HepG2 (cell line): Measurements from ENCODE around the gene CFAP70. TPM values are rescaled to one million over a fixed set of nuclear protein-coding genes. Genes with fewer than 3 reads are reported as not detected.

Experiments
- ATF7 ChIP-seq, 2 experiments: fragments of 450-650 bp in 1 of 2; sonication (generic) in 1 of 2; formaldehyde crosslinking in 1 of 2; IDR thresholded peaks; 2 replicates each; pipeline versions ENCODE4 v1.4.0 to v1.6.1; 2016 to 2020; ENCODE audit warnings: antibody characterized with exemption in 1 of 2, mild to moderate bottlenecking in 1 of 2, missing genetic modification reagents in 1 of 2
- ZFP36 ChIP-seq: fragments of 150-350 bp; IDR thresholded peaks from 2 replicates; pipeline ENCODE4 v1.6.1; 2018; ENCODE audit warnings: borderline replicate concordance, low read length, low read depth; ENCODE audit not compliant: partially characterized antibody
- ZNF749 ChIP-seq: sonication (generic); formaldehyde crosslinking; IDR thresholded peaks from 2 replicates; pipeline ENCODE4 v1.8.0; 2022; ENCODE audit warnings: mild to moderate bottlenecking, missing genetic modification reagents, moderate library complexity, borderline replicate concordance
- polyA plus RNA-seq, 8 experiments: library from polyadenylated mRNA; depleted of rRNA in 3 of 8; stranded (reverse) in 7 of 8; unstranded in 1 of 8; fragments of >200 nt; fragmentation: Illumina TruSeq in 4 of 8; extraction: Trizol in 4 of 8; gene quantifications; 2 replicates each; pipeline versions ENCODE4 v1.2.1 to v1.2.3, GENCODE V29; 2011 to 2016; ENCODE audit warnings: low read depth in 4 of 8, missing spikeins in 1 of 8, mixed read lengths in 1 of 8; ENCODE audit not compliant: insufficient read depth in 1 of 8
- total RNA-seq, 5 experiments: library from RNA; depleted of rRNA; stranded (reverse); fragments of >200 nt; fragmentation: Illumina TruSeq; extraction: Trizol; gene quantifications; 2 replicates each; pipeline ENCODE4 v1.2.3, GENCODE V29; 2016; ENCODE audit warnings: low read depth in 1 of 5
- TF ChIP-seq, protein P1 (sequence below), 2 experiments: fragments of 450-650 bp in 1 of 2; sonication (generic) in 1 of 2; formaldehyde crosslinking in 1 of 2; IDR thresholded peaks; 2 replicates each; pipeline versions ENCODE4 v1.6.1 to v1.8.0; 2016 to 2022; ENCODE audit warnings: antibody characterized with exemption in 1 of 2, mild to moderate bottlenecking in 1 of 2, missing genetic modification reagents in 1 of 2
- TF ChIP-seq, protein P2 (sequence below): fragments of 450-650 bp; IDR thresholded peaks from 2 replicates; pipeline ENCODE4 v1.6.1; 2017; ENCODE audit warnings: mild to moderate bottlenecking
- TF ChIP-seq, protein P3 (sequence below): sonication (generic); formaldehyde crosslinking; IDR thresholded peaks from 2 replicates; pipeline ENCODE4 v1.4.0; 2020; ENCODE audit warnings: missing genetic modification reagents, borderline replicate concordance

The CFAP70 gene
- total and polyA plus RNA-seq, 2 of the 13 experiments (the other 11 are each of a cell fraction or from before 2014, with no cell fraction given): 0.27 to 0.38 TPM

DNA sequence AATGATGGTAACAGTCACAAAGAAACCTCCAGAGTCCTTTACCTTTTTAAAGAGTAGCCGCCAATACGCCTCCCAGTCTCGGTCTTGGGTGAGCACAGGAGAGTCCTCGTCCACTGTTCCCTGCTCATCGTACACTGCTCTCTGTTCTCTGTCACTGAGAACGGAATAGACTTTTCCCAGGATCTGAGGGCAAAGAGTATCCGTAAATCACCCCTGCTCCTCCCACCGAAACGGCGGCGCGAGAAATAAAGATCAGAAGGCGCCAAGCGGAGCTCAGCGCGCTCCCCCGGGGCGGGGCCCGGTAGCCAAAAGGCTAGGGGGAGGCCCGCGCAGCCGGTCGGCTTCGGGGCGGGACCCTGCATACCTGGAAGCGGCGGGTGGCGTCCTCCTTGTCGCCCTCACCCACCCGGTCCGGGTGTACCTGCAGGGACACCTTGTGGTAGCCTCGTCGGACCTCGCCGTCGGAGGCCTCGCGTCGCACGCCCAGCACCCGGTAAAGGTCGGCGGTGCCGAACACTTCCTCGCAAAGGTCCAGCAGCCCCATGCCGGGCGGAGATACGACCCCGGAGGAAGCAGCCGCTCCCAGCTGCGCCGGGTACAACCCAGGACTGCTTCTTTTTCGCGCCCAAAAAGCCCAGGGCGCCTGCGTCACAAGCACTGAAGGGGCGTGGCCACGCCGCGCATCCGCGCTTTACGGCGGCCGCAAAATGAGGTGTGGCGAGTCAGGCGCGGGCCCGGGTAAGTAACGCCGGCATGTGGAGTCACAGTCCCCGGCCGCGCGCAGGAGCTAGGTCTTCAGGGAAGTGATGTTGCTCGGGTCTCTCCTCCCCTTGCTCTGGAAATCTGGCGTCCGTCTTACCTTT, 111.8 kb downstream of the CFAP70 start, which contains the start of gene DNAJC9 (continued):
- TF ChIP-seq, protein P1, sequence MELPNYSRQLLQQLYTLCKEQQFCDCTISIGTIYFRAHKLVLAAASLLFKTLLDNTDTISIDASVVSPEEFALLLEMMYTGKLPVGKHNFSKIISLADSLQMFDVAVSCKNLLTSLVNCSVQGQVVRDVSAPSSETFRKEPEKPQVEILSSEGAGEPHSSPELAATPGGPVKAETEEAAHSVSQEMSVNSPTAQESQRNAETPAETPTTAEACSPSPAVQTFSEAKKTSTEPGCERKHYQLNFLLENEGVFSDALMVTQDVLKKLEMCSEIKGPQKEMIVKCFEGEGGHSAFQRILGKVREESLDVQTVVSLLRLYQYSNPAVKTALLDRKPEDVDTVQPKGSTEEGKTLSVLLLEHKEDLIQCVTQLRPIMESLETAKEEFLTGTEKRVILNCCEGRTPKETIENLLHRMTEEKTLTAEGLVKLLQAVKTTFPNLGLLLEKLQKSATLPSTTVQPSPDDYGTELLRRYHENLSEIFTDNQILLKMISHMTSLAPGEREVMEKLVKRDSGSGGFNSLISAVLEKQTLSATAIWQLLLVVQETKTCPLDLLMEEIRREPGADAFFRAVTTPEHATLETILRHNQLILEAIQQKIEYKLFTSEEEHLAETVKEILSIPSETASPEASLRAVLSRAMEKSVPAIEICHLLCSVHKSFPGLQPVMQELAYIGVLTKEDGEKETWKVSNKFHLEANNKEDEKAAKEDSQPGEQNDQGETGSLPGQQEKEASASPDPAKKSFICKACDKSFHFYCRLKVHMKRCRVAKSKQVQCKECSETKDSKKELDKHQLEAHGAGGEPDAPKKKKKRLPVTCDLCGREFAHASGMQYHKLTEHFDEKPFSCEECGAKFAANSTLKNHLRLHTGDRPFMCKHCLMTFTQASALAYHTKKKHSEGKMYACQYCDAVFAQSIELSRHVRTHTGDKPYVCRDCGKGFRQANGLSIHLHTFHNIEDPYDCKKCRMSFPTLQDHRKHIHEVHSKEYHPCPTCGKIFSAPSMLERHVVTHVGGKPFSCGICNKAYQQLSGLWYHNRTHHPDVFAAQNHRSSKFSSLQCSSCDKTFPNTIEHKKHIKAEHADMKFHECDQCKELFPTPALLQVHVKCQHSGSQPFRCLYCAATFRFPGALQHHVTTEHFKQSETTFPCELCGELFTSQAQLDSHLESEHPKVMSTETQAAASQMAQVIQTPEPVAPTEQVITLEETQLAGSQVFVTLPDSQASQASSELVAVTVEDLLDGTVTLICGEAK (IDR thresholded peaks at IDR 0.05): no peak
- TF ChIP-seq, protein P1 (CRISPR knock-in tag; IDR thresholded peaks at IDR 0.05): peak; percentile 71; the same call in 1 of the 2 replicates
- TF ChIP-seq ZFP36 (no peak), ZNF749 (CRISPR knock-in tag) (peak; percentile 97), ATF7 (IDR thresholded peaks at IDR 0.05) (no peak), ATF7 (CRISPR knock-in tag; IDR thresholded peaks at IDR 0.05) (no peak)
- TF ChIP-seq, protein P2, sequence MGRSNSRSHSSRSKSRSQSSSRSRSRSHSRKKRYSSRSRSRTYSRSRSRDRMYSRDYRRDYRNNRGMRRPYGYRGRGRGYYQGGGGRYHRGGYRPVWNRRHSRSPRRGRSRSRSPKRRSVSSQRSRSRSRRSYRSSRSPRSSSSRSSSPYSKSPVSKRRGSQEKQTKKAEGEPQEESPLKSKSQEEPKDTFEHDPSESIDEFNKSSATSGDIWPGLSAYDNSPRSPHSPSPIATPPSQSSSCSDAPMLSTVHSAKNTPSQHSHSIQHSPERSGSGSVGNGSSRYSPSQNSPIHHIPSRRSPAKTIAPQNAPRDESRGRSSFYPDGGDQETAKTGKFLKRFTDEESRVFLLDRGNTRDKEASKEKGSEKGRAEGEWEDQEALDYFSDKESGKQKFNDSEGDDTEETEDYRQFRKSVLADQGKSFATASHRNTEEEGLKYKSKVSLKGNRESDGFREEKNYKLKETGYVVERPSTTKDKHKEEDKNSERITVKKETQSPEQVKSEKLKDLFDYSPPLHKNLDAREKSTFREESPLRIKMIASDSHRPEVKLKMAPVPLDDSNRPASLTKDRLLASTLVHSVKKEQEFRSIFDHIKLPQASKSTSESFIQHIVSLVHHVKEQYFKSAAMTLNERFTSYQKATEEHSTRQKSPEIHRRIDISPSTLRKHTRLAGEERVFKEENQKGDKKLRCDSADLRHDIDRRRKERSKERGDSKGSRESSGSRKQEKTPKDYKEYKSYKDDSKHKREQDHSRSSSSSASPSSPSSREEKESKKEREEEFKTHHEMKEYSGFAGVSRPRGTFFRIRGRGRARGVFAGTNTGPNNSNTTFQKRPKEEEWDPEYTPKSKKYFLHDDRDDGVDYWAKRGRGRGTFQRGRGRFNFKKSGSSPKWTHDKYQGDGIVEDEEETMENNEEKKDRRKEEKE: no peak
- TF ChIP-seq, protein P3, sequence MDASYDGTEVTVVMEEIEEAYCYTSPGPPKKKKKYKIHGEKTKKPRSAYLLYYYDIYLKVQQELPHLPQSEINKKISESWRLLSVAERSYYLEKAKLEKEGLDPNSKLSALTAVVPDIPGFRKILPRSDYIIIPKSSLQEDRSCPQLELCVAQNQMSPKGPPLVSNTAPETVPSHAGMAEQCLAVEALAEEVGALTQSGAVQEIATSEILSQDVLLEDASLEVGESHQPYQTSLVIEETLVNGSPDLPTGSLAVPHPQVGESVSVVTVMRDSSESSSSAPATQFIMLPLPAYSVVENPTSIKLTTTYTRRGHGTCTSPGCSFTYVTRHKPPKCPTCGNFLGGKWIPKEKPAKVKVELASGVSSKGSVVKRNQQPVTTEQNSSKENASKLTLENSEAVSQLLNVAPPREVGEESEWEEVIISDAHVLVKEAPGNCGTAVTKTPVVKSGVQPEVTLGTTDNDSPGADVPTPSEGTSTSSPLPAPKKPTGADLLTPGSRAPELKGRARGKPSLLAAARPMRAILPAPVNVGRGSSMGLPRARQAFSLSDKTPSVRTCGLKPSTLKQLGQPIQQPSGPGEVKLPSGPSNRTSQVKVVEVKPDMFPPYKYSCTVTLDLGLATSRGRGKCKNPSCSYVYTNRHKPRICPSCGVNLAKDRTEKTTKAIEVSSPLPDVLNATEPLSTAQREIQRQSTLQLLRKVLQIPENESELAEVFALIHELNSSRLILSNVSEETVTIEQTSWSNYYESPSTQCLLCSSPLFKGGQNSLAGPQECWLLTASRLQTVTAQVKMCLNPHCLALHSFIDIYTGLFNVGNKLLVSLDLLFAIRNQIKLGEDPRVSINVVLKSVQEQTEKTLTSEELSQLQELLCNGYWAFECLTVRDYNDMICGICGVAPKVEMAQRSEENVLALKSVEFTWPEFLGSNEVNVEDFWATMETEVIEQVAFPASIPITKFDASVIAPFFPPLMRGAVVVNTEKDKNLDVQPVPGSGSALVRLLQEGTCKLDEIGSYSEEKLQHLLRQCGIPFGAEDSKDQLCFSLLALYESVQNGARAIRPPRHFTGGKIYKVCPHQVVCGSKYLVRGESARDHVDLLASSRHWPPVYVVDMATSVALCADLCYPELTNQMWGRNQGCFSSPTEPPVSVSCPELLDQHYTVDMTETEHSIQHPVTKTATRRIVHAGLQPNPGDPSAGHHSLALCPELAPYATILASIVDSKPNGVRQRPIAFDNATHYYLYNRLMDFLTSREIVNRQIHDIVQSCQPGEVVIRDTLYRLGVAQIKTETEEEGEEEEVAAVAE (CRISPR knock-in tag): peak; percentile 83; the same call in 1 of the 2 replicates
